PC-3 (cell line): ENCODE results near the gene EVL. TPM values are rescaled to one million over a fixed set of nuclear protein-coding genes. Genes with fewer than 3 reads are reported as not detected.
A peak's percentile ranks its signal among the peaks of the same experiment; 100 is the strongest.

Experiments
- ATAC-seq: fragments of 200-7000 bp; cut with Tn5 transposase; 2 replicates; pipeline ENCODE4 v1.9.1; 2020; ENCODE audit warnings: mild to moderate bottlenecking, moderate library complexity
- BruUV-seq: library from RNA; stranded (reverse); fragments of 400-500 nt; replicated peaks from 2 replicates; lab custom pipeline; 2021; lab: Mats Ljungman, UMichigan
- CTCF ChIA-PET: fragments of 300-600 bp; sonication (Branson Sonifier 250); formaldehyde crosslinking; loops from one replicate; lab custom pipeline; 2022; ENCODE audit warnings: antibody characterized with exemption; lab: Charles Lee
- POLR2A ChIA-PET: fragments of 300-600 bp; sonication (Branson Sonifier 250); formaldehyde crosslinking; loops from one replicate; lab custom pipeline; 2022; ENCODE audit warnings: antibody characterized with exemption; ENCODE audit not compliant: unreplicated experiment; lab: Charles Lee
- DNase-seq: peaks from one replicate; pipeline ENCODE4 v3.0.0-alpha.2; 2015
- H2AFZ ChIP-seq: fragments of 300-600 bp; sonication (generic); 2 replicates; pipeline ENCODE4 v1.6.0; 2016; ENCODE audit warnings: antibody characterized with exemption, low read length
- H3F3A ChIP-seq: fragments of 300-600 bp; sonication (generic); one replicate; pipeline ENCODE4 v1.6.0; 2017; ENCODE audit warnings: antibody characterized with exemption, low read length, control low read depth, mild to moderate bottlenecking; ENCODE audit not compliant: unreplicated experiment
- H3K27ac ChIP-seq: fragments of 300-600 bp; sonication (generic); 2 replicates; pipeline ENCODE4 v1.5.1; 2016; ENCODE audit warnings: mild to moderate bottlenecking, low read length
- H3K27me3 ChIP-seq: fragments of 300-600 bp; sonication (generic); 2 replicates; pipeline ENCODE4 v1.6.1; 2016; ENCODE audit warnings: low read length, mixed read lengths
- H3K36me3 ChIP-seq: fragments of 300-600 bp; sonication (generic); 2 replicates; pipeline ENCODE4 v1.6.1; 2016; ENCODE audit warnings: low read depth, mixed run types, low read length, mixed read lengths
- H3K4me1 ChIP-seq: fragments of 300-600 bp; sonication (generic); 2 replicates; pipeline ENCODE4 v1.5.1; 2016; ENCODE audit warnings: low read length; ENCODE audit not compliant: insufficient read depth
- H3K4me2 ChIP-seq: fragments of 300-600 bp; sonication (generic); 2 replicates; pipeline ENCODE4 v1.6.0; 2016; ENCODE audit warnings: low read length
- H3K4me3 ChIP-seq: fragments of 300-600 bp; sonication (generic); 2 replicates; pipeline ENCODE4 v1.5.1; 2016; ENCODE audit warnings: mild to moderate bottlenecking, low read length, mixed read lengths
- H3K79me2 ChIP-seq: fragments of 300-600 bp; sonication (generic); 2 replicates; pipeline ENCODE4 v1.6.1; 2017; ENCODE audit warnings: low read length, mixed read lengths
- H3K9ac ChIP-seq: fragments of 300-600 bp; sonication (generic); 2 replicates; pipeline ENCODE4 v1.6.0; 2016; ENCODE audit warnings: mild to moderate bottlenecking, low read length
- H3K9me2 ChIP-seq: fragments of 300-600 bp; sonication (generic); replicated peaks from 2 replicates; pipeline ENCODE4 v1.6.1; 2016; ENCODE audit warnings: mixed run types, low read length, mixed read lengths
- H3K9me3 ChIP-seq: fragments of 300-600 bp; sonication (generic); 2 replicates; pipeline ENCODE4 v1.6.1; 2016; ENCODE audit warnings: low read length, mixed read lengths
- H4K20me1 ChIP-seq: fragments of 300-600 bp; sonication (generic); 2 replicates; pipeline ENCODE4 v1.6.1; 2016; ENCODE audit warnings: low read length, mixed read lengths
- CTCF ChIP-seq: fragments of 300-600 bp; sonication (generic); conservative IDR thresholded peaks from 2 replicates; pipeline ENCODE4 v1.5.1; 2017; ENCODE audit warnings: antibody characterized with exemption, low read depth, mild to moderate bottlenecking, low read length
- EZH2 ChIP-seq: fragments of 300-600 bp; sonication (generic); IDR thresholded peaks from one replicate; pipeline ENCODE4 v1.6.1; 2017; ENCODE audit warnings: antibody characterized with exemption, mild to moderate bottlenecking, low read length; ENCODE audit not compliant: unreplicated experiment
- EZH2phosphoT487 ChIP-seq: fragments of 300-600 bp; sonication (generic); IDR thresholded peaks from 2 replicates; pipeline ENCODE4 v1.6.1; 2018; ENCODE audit warnings: mild to moderate bottlenecking, antibody characterized with exemption, low read length, borderline replicate concordance
- intact Hi-C: fragments of 100-400 bp; cut with micrococcal nuclease; formaldehyde crosslinking; loops from 2 replicates; pipeline ENCODE4 v1.9.0; 2023
- total RNA-seq: library from RNA; depleted of rRNA; stranded (reverse); fragments of >200 nt; gene quantifications from 2 replicates; pipeline ENCODE4 v1.2.3, GENCODE V29; 2014

Gene EVL
- total RNA-seq, 1 experiment from 2014 or later: 26.5 TPM

DNA sequence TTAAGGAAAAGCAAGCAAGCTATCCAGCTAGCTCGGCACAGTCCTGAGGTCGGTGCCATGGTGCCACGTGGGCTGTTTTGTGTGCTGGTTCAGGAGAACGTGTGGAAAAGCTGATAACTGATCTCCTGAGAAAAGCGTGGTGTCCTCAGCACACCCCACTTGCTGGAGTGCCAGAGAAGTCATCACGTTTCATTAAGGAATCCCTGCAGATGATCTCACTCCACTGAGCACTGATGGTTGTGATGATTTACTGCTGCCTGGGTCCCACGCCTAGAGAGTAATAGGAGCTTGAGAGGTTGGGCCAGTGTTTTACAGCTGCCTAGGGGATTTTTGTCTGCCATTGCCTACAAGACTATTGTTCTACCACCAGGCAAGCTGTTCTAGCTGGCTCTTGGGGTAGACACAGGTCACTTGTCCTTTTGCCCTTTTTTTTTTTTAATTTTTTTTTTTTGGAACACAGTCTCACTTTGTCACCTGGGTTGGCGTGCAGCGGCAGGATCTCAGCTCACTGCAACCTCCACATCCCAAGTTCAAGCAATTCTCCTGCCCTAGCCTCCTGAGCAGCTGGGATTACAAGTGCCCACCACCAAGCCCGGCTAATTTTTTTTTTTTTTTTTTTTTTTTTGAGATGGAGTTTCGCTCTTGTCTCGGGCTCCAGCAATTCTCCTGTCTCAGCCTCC, 42.3 kb upstream of the EVL start:
- no peak overlapping the region for H2AFZ ChIP-seq
- H3K9ac ChIP-seq: no peak overlapping the region
- no peaks in the 10 kb centered on the region for H3K27me3 ChIP-seq
- no peaks in the 10 kb centered on the region for H3K79me2 ChIP-seq
- ChIA-PET CTCF (no interaction called here), POLR2A (no interaction called here)
- no peak for ATAC-seq
- no peaks in the 10 kb centered on the region for H3F3A ChIP-seq
- H4K20me1 ChIP-seq: no peaks in the 10 kb centered on the region
- no peak overlapping the region for H3K4me2 ChIP-seq
- peaks cover 10% of the 10 kb centered on the region for H3K4me1 ChIP-seq
- no peak overlapping the region for H3K27ac ChIP-seq
- no peak overlapping the region for H3K4me3 ChIP-seq
- no TSS peak for BruUV-seq
- no peaks in the 10 kb centered on the region for H3K9me2 ChIP-seq
- TF ChIP-seq EZH2 (no peak), CTCF (no peak), EZH2phosphoT487 (no peak)
- intact Hi-C loops: no loop called here
- no peak for DNase-seq
- H3K36me3 ChIP-seq: no peaks in the 10 kb centered on the region
- no peaks in the 10 kb centered on the region for H3K9me3 ChIP-seq

- intact Hi-C loops: no loop called here
- Histone ChIP-seq H3K9ac (no peak overlapping the region), H3K27me3 (no peaks in the 10 kb centered on the region), H4K20me1 (no peaks in the 10 kb centered on the region), H2AFZ (no peak overlapping the region), H3K36me3 (no peaks in the 10 kb centered on the region), H3K9me2 (no peaks in the 10 kb centered on the region), H3K27ac (no peak overlapping the region), H3K4me2 (no peak overlapping the region), H3K4me1 (peaks cover 13% of the 10 kb centered on the region), H3F3A (no peaks in the 10 kb centered on the region), H3K9me3 (no peaks in the 10 kb centered on the region), H3K4me3 (no peak overlapping the region), H3K79me2 (0 out of 2 replicates have a peak, but pooled peaks cover 13% of the 10 kb centered on the region)
- DNase-seq (peak; percentile 58), ATAC-seq (peak; percentile 92)
- CTCF ChIA-PET: no interaction called here
- BruUV-seq: no TSS peak
- TF ChIP-seq EZH2 (no peak), CTCF (peak; percentile 65), EZH2phosphoT487 (no peak)
- POLR2A ChIA-PET: no interaction called here
These were observed 40.1 kb upstream of the EVL start for GRCh38 chr14:100025111-100025510.

DNA sequence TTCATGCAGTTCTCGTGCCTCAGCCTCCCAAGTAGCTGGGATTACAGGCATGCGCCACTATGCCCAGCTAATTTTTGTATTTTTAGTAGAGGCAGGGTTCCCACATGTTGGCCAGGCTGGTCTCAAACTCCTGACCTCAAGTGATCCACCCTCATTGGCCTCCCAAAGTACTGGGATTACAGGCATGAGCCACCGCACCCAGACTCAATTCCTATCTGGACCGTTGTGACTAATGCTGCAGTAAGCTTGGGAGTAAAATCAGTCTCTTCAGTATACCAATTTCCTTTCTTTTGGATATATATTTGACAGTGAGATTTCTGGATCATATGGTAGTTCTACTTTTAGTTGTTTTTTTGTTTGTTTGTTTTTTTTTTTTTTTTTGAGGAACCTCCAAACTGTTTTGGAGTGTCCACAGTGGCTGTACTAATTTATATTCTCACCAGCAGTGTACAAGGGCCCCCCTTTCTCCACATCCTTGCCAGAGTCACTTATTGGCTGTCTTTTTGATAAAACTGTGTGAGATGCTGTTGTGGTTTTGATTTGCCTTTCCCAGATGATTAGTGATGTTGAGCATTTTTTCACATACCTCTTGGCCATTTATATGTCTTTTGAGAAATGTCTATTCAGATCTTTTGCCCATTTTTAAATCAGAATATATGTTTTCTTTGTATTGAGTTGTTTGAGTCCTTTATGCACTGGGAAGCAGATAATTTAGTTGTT, 37.3 kb upstream of the EVL start:
- Histone ChIP-seq H3F3A (peaks cover 18% of the 10 kb centered on the region), H3K9ac (no peak overlapping the region), H4K20me1 (no peaks in the 10 kb centered on the region), H3K4me2 (no peak overlapping the region), H3K9me3 (no peaks in the 10 kb centered on the region), H2AFZ (no peak overlapping the region), H3K36me3 (no peaks in the 10 kb centered on the region), H3K4me3 (no peak overlapping the region), H3K27ac (no peak overlapping the region), H3K79me2 (0 out of 2 replicates have a peak, but pooled peaks cover 17% of the 10 kb centered on the region), H3K9me2 (no peaks in the 10 kb centered on the region), H3K4me1 (peaks cover 40% of the 10 kb centered on the region), H3K27me3 (no peaks in the 10 kb centered on the region)
- no TSS peak for BruUV-seq
- POLR2A ChIA-PET: no interaction called here
- ATAC-seq (no peak), DNase-seq (no peak)
- TF ChIP-seq EZH2phosphoT487: no peak
- TF ChIP-seq EZH2: no peak
- TF ChIP-seq CTCF: no peak
- CTCF ChIA-PET: no interaction called here
- intact Hi-C loops: no loop called here
